ENCODE results near the gene GPER1. TPM values are rescaled to one million over a fixed set of nuclear protein-coding genes. Genes with fewer than 3 reads are reported as not detected.
"Not testable (repeated sequence)": the region's sequence is repeated elsewhere in the genome, so short reads cannot be mapped to it uniquely, and the experiment has no call there.

GPER1 gene
- 26.0 TPM for total RNA-seq
- long read RNA-seq, transcript GPER1-205 (3 exons, 1,105 nt): minor isoform, 5 of 149 reads
- long read RNA-seq, transcript GPER1-202 (2 exons, 2,639 nt): major isoform, 106 of 149 reads
- long read RNA-seq, transcript GPER1-201 (2 exons, 2,778 nt): minor isoform, 15 of 149 reads
- long read RNA-seq, partial matches to known transcripts: 0 of 149 reads
- long read RNA-seq, other reads (novel, unspliced or antisense): 23 of 149 reads

DNA sequence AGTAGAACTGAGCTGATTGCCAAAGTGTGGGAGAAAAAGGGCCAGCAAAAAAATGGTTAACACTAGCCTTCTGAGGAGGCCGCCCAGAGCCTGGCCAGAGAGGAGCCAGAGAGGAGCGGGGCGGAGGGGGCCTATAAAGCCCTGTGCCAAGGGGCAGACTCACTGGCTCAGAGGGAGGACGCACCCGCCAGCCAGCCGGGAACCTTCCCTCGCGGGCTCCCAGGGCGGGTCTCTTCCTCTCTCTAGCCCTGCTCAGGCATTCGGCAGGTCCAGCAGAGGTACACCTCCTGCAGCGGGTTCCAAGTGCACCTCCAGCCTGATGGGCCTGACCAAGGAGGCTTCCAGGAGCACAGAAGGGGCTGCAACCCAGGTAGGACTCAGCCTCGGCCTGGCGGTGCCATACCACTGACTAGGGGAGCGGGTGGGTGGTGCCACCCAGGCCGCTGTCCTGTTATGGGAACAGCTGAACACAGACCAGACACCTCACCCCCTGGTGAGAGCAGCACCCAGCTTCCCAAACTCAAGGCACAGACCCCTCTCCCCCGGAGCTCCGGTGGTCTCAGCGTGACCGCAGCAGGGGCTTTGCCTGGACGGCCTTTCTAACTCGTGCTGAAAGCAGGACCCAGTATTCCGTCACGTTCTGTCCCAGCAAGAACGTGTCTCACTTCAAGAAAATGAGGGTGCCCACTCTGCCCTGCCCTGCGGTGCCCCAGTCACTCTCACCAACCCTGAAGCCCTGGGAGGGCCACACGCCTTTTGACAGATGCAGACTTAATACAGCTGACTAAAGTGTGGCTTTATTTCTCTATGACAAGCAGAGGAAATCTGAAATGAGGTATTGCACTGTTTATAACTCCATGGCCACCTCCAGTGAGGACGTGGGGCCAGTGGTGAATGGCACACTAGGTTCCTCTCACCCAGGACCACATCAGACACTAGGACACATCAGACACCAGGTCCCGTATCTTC lies at the start of gene GPER1:
Gene GPER1 (plus strand): TSS at position 162 of the 969 bp plus-strand sequence. CDS start 3,616 bp downstream, outside the sequence.
- peak within 1 kb of the TSS; percentile 64 for H3K27ac ChIP-seq
- no peaks in the 10 kb centered on the region for H3K27me3 ChIP-seq (ENCODE audit: low read depth)
- intact Hi-C loops (cut with DNase I): no loop called here
- DNase-seq (peak; percentile 71), ATAC-seq (peak; percentile 73 to 87)
- H3K4me3 ChIP-seq: peak within 1 kb of the TSS; percentile 53
- H3K4me1 ChIP-seq: peaks cover 41% of the 10 kb centered on the region
- TF ChIP-seq, protein P1, sequence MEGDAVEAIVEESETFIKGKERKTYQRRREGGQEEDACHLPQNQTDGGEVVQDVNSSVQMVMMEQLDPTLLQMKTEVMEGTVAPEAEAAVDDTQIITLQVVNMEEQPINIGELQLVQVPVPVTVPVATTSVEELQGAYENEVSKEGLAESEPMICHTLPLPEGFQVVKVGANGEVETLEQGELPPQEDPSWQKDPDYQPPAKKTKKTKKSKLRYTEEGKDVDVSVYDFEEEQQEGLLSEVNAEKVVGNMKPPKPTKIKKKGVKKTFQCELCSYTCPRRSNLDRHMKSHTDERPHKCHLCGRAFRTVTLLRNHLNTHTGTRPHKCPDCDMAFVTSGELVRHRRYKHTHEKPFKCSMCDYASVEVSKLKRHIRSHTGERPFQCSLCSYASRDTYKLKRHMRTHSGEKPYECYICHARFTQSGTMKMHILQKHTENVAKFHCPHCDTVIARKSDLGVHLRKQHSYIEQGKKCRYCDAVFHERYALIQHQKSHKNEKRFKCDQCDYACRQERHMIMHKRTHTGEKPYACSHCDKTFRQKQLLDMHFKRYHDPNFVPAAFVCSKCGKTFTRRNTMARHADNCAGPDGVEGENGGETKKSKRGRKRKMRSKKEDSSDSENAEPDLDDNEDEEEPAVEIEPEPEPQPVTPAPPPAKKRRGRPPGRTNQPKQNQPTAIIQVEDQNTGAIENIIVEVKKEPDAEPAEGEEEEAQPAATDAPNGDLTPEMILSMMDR (IDR thresholded peaks at IDR 0.05): no peak
- peaks cover 18% of the 10 kb centered on the region for H3K36me3 ChIP-seq
- no peaks in the 10 kb centered on the region for H3K9me3 ChIP-seq

GRCh38 chr7:1040233-1040632 lies 47.7 kb upstream of the GPER1 start:
- ATAC-seq; H3K36me3 ChIP-seq; H3K27ac ChIP-seq; H3K27me3 ChIP-seq (ENCODE audit: low read depth); DNase-seq; H3K9me3 ChIP-seq; H3K4me3 ChIP-seq; intact Hi-C loops (cut with DNase I): not testable (repeated sequence)
- H3K4me1 ChIP-seq: peaks cover 44% of the 10 kb centered on the region

DNA sequence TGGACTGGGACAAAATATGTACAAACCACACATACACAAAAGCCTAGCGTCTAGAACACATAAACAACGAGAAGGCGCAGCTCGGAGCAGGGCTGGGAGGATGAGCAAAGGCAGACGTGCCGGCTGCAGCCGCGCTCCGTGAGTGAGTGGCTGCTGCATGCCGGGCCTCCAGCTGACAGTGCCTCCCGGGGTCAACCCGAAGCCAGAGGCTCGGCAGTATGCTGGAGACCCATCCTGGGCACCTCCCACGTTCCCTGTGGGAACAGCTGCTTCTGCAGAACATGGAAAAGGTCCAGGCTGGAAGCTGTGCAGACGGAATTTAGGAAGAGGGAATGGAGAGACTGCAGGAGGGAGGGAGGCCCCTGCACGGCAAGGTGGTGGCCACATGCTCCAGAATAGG lies 47.1 kb upstream of the GPER1 start:
- TF ChIP-seq, protein P1 (IDR thresholded peaks at IDR 0.05): no peak
- intact Hi-C loops (cut with DNase I): no loop called here
- Histone ChIP-seq H3K4me3 (no peak overlapping the region), H3K36me3 (no peaks in the 10 kb centered on the region), H3K4me1 (peaks cover 49% of the 10 kb centered on the region), H3K27ac (no peak overlapping the region), H3K9me3 (no peaks in the 10 kb centered on the region), H3K27me3 (ENCODE audit: low read depth) (no peaks in the 10 kb centered on the region)
- DNase-seq (no peak), ATAC-seq (no peak)

DNA sequence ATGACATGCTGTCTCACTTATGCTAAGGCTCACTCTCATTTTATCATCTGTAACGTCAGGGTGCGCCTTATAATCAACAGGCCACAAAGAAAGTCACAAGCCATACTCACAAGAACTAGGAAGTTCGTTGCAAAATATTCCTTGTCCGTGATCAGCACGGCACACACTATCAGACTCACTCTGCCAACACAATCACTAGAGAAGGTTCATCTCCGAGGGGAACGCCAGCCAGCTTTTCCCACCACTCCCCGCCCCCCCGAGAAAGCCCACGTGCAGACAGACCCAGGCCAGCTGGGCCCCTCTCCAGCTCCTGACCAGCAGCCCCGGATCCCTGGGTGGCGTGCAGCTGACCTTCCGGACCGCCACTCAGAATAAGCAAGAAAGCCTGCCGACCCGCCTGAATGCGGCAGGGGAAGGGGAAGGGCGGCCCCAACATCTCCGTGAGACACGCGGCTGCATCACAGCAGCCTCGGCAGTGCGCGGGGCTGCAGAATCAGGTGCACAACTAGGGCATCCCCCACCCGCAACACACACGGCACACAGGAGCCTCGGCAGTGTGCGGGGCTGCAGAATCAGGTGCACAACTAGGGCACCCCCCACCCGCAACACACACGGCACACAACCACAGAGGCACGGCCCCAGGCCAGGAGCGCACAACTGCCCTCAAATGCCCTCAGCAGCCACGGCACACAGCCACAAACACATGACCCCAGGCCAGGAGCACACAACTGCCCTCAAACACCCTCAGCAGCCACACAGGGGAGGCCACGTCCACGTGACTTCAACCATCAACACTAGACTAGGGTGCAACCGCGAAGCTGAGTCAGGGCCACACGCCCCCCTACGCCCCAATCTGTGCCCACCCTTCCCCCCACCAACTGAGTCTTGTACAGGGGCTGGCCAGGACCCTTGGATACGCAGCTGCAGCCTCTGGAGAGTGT lies 46.1 kb upstream of the GPER1 start:
- ATAC-seq (no peak), DNase-seq (no peak)
- TF ChIP-seq, protein P1 (IDR thresholded peaks at IDR 0.05): no peak
- H3K27me3 ChIP-seq (ENCODE audit: low read depth): no peaks in the 10 kb centered on the region
- H3K4me3 ChIP-seq: no peak overlapping the region
- intact Hi-C loops (cut with DNase I): no loop called here
- H3K36me3 ChIP-seq: no peaks in the 10 kb centered on the region
- peak overlapping the region; percentile 55 for H3K27ac ChIP-seq
- no peaks in the 10 kb centered on the region for H3K9me3 ChIP-seq
- H3K4me1 ChIP-seq: peaks cover 59% of the 10 kb centered on the region

- intact Hi-C loops (cut with DNase I): no loop called here
- H3K9me3 ChIP-seq: no peaks in the 10 kb centered on the region
- ATAC-seq: no peak
- H3K27ac ChIP-seq: peak overlapping the region; percentile 55
- H3K36me3 ChIP-seq: no peaks in the 10 kb centered on the region
- TF ChIP-seq, protein P1 (IDR thresholded peaks at IDR 0.05): no peak
- H3K4me3 ChIP-seq: no peak overlapping the region
- H3K27me3 ChIP-seq (ENCODE audit: low read depth): no peaks in the 10 kb centered on the region
- DNase-seq: no peak
- H3K4me1 ChIP-seq: peaks cover 66% of the 10 kb centered on the region
These were observed 45.5 kb upstream of the GPER1 start for GRCh38 chr7:1042492-1042833.
